Mesenchymal stem cell (in vitro differentiated cells and primary cell): ENCODE measurements around the gene PLEKHG7.
"Not testable (repeated sequence)": the region's sequence is repeated elsewhere in the genome, so short reads cannot be mapped to it uniquely, and the experiment has no call there.

Source experiments
- DNase-seq: peaks from one replicate; pipeline ENCODE4 v3.0.0-alpha.2; 2013
- H2AFZ ChIP-seq: one replicate; pipeline ENCODE4 v1.6.1; 2013; ENCODE audit warnings: low read depth, mild to moderate bottlenecking, control low read depth, inconsistent platforms, low read length, moderate library complexity
- H2AK5ac ChIP-seq: 2 replicates; pipeline ENCODE4 v1.6.1; 2013; ENCODE audit warnings: low read length, moderate library complexity, mild to moderate bottlenecking, inconsistent platforms; ENCODE audit not compliant: severe bottlenecking
- H2BK120ac ChIP-seq: one replicate; pipeline ENCODE4 v1.6.1; 2013; ENCODE audit warnings: low read depth, mild to moderate bottlenecking, inconsistent platforms, low read length, moderate library complexity
- H2BK12ac ChIP-seq, 2 experiments: one replicate each; pipeline ENCODE4 v1.6.1; 2013; ENCODE audit warnings: inconsistent platforms in 2 of 2, low read length in 2 of 2, mild to moderate bottlenecking in 2 of 2, moderate library complexity in 2 of 2, control low read depth in 1 of 2
- H2BK15ac ChIP-seq: one replicate; pipeline ENCODE4 v1.6.1; 2013; ENCODE audit warnings: mild to moderate bottlenecking, low read depth, inconsistent platforms; ENCODE audit not compliant: poor library complexity, severe bottlenecking
- H2BK5ac ChIP-seq: 2 replicates; pipeline ENCODE4 v1.6.1; 2013; ENCODE audit warnings: low read depth, mild to moderate bottlenecking, low read length, control low read depth, inconsistent platforms; ENCODE audit not compliant: poor library complexity, severe bottlenecking
- H3K14ac ChIP-seq, 2 experiments: one replicate each; pipeline ENCODE4 v1.6.1; 2013; ENCODE audit warnings: inconsistent platforms in 2 of 2, low read length in 2 of 2, control low read depth in 1 of 2, mild to moderate bottlenecking in 1 of 2, moderate library complexity in 1 of 2
- H3K18ac ChIP-seq, 2 experiments: one replicate each; pipeline ENCODE4 v1.6.1; 2013; ENCODE audit warnings: inconsistent platforms in 2 of 2, low read length in 2 of 2, control low read depth in 1 of 2, low read depth in 1 of 2, mild to moderate bottlenecking in 1 of 2
- H3K23ac ChIP-seq, 2 experiments: one replicate each; pipeline ENCODE4 v1.6.1; 2013; ENCODE audit warnings: inconsistent platforms in 2 of 2, low read length in 2 of 2, mild to moderate bottlenecking in 2 of 2, moderate library complexity in 2 of 2, control low read depth in 1 of 2
- H3K27ac ChIP-seq: 2 replicates; pipeline ENCODE4 v1.5.1; 2013; ENCODE audit warnings: mild to moderate bottlenecking, moderate library complexity, low read length, control low read depth, inconsistent platforms; ENCODE audit not compliant: poor library complexity, severe bottlenecking
- H3K27me3 ChIP-seq, 2 experiments: 2 replicates each; pipeline versions ENCODE4 v1.6.1 to v1.7.0; 2013; ENCODE audit warnings: low read length in 2 of 2, mild to moderate bottlenecking in 2 of 2, moderate library complexity in 2 of 2, control low read depth in 1 of 2, inconsistent platforms in 1 of 2; ENCODE audit not compliant: control insufficient read depth in 1 of 2, insufficient read depth in 1 of 2
- H3K36me3 ChIP-seq, 2 experiments: 2 replicates each; pipeline versions ENCODE4 v1.6.1 to v1.7.0; 2013; ENCODE audit warnings: low read length in 2 of 2, control low read depth in 1 of 2, inconsistent platforms in 1 of 2, low read depth in 1 of 2, mild to moderate bottlenecking in 1 of 2; ENCODE audit not compliant: insufficient read depth in 2 of 2, control insufficient read depth in 1 of 2
- H3K4ac ChIP-seq, 2 experiments: one replicate each; pipeline ENCODE4 v1.6.1; 2013; ENCODE audit warnings: inconsistent platforms in 2 of 2, low read length in 2 of 2, mild to moderate bottlenecking in 2 of 2, moderate library complexity in 2 of 2, control low read depth in 1 of 2, low read depth in 1 of 2
- H3K4me1 ChIP-seq: 2 replicates; pipeline ENCODE4 v1.6.1; 2013; ENCODE audit warnings: low read depth, low read length, control low read depth; ENCODE audit not compliant: control insufficient read depth, insufficient read depth
- H3K4me2 ChIP-seq: 2 replicates; pipeline ENCODE4 v1.6.1; 2013; ENCODE audit warnings: low read length, mild to moderate bottlenecking, inconsistent platforms; ENCODE audit not compliant: poor library complexity, severe bottlenecking
- H3K4me3 ChIP-seq, 2 experiments: 2 replicates each; pipeline versions ENCODE4 v1.5.1 to v1.7.0; 2013; ENCODE audit warnings: low read length in 2 of 2, mild to moderate bottlenecking in 2 of 2, control low read depth in 1 of 2, low read depth in 1 of 2; ENCODE audit not compliant: insufficient read depth in 1 of 2
- H3K79me1 ChIP-seq: replicated peaks from 2 replicates; pipeline ENCODE4 v1.6.1; 2013; ENCODE audit warnings: mild to moderate bottlenecking, control low read depth, low read length, inconsistent platforms; ENCODE audit not compliant: poor library complexity, severe bottlenecking
- H3K9ac ChIP-seq: 2 replicates; pipeline ENCODE4 v1.7.0; 2013; ENCODE audit warnings: mild to moderate bottlenecking, low read length, moderate library complexity
- H3K9me3 ChIP-seq: 2 replicates; pipeline ENCODE4 v1.7.0; 2013; ENCODE audit warnings: mild to moderate bottlenecking, low read length; ENCODE audit not compliant: control insufficient read depth
- H4K8ac ChIP-seq: one replicate; pipeline ENCODE4 v1.6.1; 2013; ENCODE audit warnings: inconsistent platforms, mild to moderate bottlenecking, low read length, moderate library complexity
- H4K91ac ChIP-seq: one replicate; pipeline ENCODE4 v1.6.1; 2013; ENCODE audit warnings: mild to moderate bottlenecking, low read length, inconsistent platforms
- WGBS: methylation state at CpG from one replicate; pipeline ENCODE4 v1.1.7; 2013; ENCODE audit warnings: mixed read lengths; 5-methylcytosine and 5-hydroxymethylcytosine counted together

PLEKHG7 gene

GRCh38 chr12:92745856-92746550 is 43.2 kb downstream of the PLEKHG7 start:
- Histone ChIP-seq H4K8ac (peak overlapping the region; percentile 79), H4K91ac (no peak overlapping the region), H2BK5ac (no peak overlapping the region), H3K9me3 (no peaks in the 10 kb centered on the region), H2AK5ac (no peak overlapping the region), H3K4ac (peak overlapping the region in 1 of 2 experiments; percentile 13), H3K4me2 (peak overlapping the region; percentile 19), H3K27ac (peak overlapping the region; percentile 78), H3K9ac (peak overlapping the region; percentile 67), H2BK15ac (no peak overlapping the region), H3K4me3 (no peak overlapping the region), H2AFZ (peak overlapping the region; percentile 69), H3K36me3 (no peaks in the 10 kb centered on the region), H2BK12ac (peak overlapping the region in 1 of 2 experiments; percentile 56), H3K23ac (no peak overlapping the region), H2BK120ac (peak overlapping the region; percentile 11), H3K18ac (peak overlapping the region in 1 of 2 experiments; percentile 56), H3K14ac (no peak overlapping the region), H3K79me1 (no peaks in the 10 kb centered on the region), H3K4me1 (peaks cover 2% of the 10 kb centered on the region), H3K27me3 (no peaks in the 10 kb centered on the region)
- peak; percentile 92 for DNase-seq
- WGBS = 35% methylated on average over 3 of the region's 4 CpGs

GRCh38 chr12:92747151-92747550 is 44.4 kb downstream of the PLEKHG7 start:
- Histone ChIP-seq H3K14ac (no peak overlapping the region), H3K27ac (no peak overlapping the region), H2BK15ac (no peak overlapping the region), H2AK5ac (no peak overlapping the region), H3K18ac (no peak overlapping the region), H2BK12ac (no peak overlapping the region), H3K4me2 (no peak overlapping the region), H3K4ac (no peak overlapping the region), H4K91ac (no peak overlapping the region), H3K4me3 (no peak overlapping the region), H3K4me1 (peaks cover 2% of the 10 kb centered on the region), H2BK5ac (no peak overlapping the region), H3K23ac (no peak overlapping the region), H3K9ac (no peak overlapping the region), H4K8ac (no peak overlapping the region), H2AFZ (no peak overlapping the region), H3K79me1 (no peaks in the 10 kb centered on the region), H3K36me3 (no peaks in the 10 kb centered on the region), H3K27me3 (no peaks in the 10 kb centered on the region), H2BK120ac (no peak overlapping the region), H3K9me3 (no peaks in the 10 kb centered on the region)
- no CpG with 5 or more reads among the region's 1 CpG for WGBS
- no peak for DNase-seq

GRCh38 chr12:92749691-92750090 is 46.9 kb downstream of the PLEKHG7 start:
- not testable (repeated sequence) for H3K4me1 ChIP-seq, H3K9me3 ChIP-seq, H3K27me3 ChIP-seq, H3K27ac ChIP-seq, H2BK12ac ChIP-seq, H3K9ac ChIP-seq, H2AK5ac ChIP-seq, H3K18ac ChIP-seq, H2BK15ac ChIP-seq, H3K14ac ChIP-seq, H2AFZ ChIP-seq, H3K79me1 ChIP-seq, H3K4me3 ChIP-seq, H4K91ac ChIP-seq, H3K23ac ChIP-seq, H4K8ac ChIP-seq, H3K4ac ChIP-seq, H3K36me3 ChIP-seq, DNase-seq, H2BK120ac ChIP-seq, H2BK5ac ChIP-seq, H3K4me2 ChIP-seq

- no peak overlapping the region for H3K4me3 ChIP-seq
- WGBS = 77% methylated on average over 8 of the region's 10 CpGs
- H3K79me1 ChIP-seq = no peaks in the 10 kb centered on the region
- no peak overlapping the region for H4K91ac ChIP-seq
- no peaks in the 10 kb centered on the region for H3K27me3 ChIP-seq
- H3K18ac ChIP-seq = no peak overlapping the region
- H3K4me2 ChIP-seq = no peak overlapping the region
- no peak overlapping the region for H3K27ac ChIP-seq
- no peak overlapping the region for H3K23ac ChIP-seq
- no peak overlapping the region for H2BK120ac ChIP-seq
- no peak overlapping the region for H3K9ac ChIP-seq
- no peak overlapping the region for H3K14ac ChIP-seq
- no peak overlapping the region for H3K4ac ChIP-seq
- no peak overlapping the region for H2BK15ac ChIP-seq
- H2AK5ac ChIP-seq = no peak overlapping the region
- no peaks in the 10 kb centered on the region for H3K36me3 ChIP-seq
- no peak overlapping the region for H2BK12ac ChIP-seq
- H3K4me1 ChIP-seq = no peaks in the 10 kb centered on the region
- no peak overlapping the region for H2BK5ac ChIP-seq
- H2AFZ ChIP-seq = peak overlapping the region; percentile 11
- no peaks in the 10 kb centered on the region for H3K9me3 ChIP-seq
- H4K8ac ChIP-seq = no peak overlapping the region
- no peak for DNase-seq
Observed at GRCh38 chr12:92753976-92754885, 51.4 kb downstream of the PLEKHG7 start.
